NOMO-1 treated with DMSO at 0.1 percent for 48 hours (cell line): ENCODE results near the gene ATP6V0C.
"Not testable (repeated sequence)": the region's sequence is repeated elsewhere in the genome, so short reads cannot be mapped to it uniquely, and the experiment has no call there.

Experiments
- DNase-seq: peaks from one replicate; lab custom pipeline; 2025; ENCODE audit not compliant: unreplicated experiment; lab: John Stamatoyannopoulos, UW

The ATP6V0C gene

DNA sequence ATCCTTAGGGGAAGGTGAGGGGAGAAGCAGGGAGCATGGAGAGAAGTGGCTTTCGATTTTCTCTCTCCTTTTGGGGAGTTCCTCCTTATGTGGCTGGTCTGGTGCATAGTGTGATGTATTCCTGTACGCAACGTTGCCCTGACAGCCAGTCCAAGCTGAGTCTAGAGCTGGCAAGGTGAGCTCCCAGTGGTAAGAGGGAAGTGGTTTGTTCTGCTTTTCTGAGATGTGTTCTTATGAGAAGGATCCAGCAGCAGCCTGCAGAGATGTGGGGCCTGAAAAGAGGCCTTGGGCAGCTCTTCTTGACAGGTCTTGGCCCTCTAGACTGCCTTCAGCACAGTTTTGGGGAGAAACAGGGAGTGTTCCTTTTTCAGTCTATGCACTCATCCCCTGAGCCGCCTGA lies 27.2 kb downstream of the ATP6V0C start:
- DNase-seq = peak; percentile 71

DNA sequence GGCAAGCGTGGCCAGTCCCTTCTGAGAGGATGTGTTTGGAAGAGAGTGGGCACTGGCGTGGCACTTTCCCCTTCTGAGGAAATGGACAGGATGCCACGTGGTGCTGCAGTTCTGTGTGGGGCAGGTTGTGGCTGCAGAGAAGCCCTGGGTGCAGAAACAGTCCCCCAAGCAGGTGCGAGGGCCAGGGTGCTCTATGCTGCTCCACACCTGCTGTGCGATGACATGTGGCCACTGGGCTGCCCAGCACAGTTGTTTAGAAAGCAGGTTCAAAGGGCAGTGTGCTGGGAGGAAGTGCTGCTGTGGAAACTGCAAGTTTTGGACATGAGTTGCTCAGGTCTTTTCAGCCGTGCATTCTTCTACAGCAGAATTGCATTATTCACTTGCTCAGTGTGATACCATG lies 27.7 kb downstream of the ATP6V0C start:
- not testable (repeated sequence) for DNase-seq

DNA sequence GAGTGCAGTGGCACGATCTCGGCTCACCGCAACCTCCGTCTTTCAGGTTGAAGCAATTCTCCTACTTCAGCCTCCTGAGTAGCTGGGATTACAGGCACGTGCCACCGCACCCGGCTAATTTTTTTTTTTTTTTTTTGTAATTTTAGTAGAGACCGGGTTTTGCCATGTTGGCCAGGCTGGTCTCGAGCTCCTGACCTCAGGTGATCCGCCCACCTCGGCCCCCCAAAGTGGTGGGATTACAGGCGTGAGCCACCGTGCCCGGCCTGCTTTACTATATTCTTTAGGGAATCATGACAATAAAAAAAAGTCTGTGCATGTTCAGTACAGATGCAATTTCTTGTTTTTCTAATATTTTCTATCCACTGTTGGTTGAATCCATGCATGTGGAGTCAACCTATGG lies 30.0 kb downstream of the ATP6V0C start:
- DNase-seq = not testable (repeated sequence)

DNA sequence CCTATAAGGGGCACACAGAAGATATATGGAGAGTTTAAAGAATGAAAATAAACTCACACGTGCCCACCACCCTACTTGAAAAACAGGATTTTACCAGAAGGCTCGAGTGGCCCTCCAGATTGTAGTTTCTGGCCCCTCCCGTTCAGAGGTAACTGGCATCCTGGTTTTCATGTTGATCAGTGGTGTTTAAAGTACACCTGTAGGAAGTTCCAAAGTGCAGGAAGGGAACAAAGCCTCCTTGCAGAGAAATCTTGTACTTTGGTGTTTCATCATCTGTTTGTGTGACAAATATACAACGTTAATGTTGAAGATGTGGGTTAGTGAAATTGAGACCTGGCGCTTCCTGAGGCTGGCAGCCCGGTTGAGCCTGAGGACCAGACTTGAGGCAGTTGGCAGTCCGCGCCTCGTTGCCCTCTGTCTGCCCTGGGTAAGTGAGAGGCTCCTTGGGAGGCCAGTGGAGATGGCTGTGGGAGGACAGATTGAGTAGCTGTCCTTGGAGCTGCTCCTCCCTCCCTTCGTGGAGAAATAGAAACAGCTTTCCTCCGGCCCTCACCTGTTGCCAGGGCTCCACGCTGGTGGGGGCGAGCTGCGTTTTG lies 36.6 kb downstream of the ATP6V0C start:
- DNase-seq = not testable (repeated sequence)

DNA sequence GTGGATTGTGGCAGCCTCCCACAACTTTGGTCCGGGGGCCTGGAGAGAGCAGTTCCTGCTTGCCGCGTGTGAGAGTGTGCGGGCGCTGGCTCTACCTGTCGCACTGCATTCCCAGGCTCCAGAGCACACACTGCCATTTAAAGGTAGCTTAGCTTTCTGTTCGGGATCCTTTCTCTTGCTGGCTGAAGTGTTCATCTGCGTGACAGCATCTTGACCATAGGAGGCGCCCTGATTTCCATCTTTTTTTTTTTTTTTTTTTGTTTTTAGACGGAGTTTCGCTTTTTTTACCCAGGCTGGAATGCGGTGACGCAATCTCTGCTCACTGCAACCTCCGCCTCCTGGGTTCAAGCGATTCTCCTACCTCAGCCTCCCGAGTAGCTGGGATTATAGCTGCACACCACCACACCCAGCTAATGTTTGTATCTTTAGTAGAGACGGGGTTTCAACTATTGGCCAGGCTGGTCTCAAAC lies 37.7 kb downstream of the ATP6V0C start:
- DNase-seq = not testable (repeated sequence)

DNA sequence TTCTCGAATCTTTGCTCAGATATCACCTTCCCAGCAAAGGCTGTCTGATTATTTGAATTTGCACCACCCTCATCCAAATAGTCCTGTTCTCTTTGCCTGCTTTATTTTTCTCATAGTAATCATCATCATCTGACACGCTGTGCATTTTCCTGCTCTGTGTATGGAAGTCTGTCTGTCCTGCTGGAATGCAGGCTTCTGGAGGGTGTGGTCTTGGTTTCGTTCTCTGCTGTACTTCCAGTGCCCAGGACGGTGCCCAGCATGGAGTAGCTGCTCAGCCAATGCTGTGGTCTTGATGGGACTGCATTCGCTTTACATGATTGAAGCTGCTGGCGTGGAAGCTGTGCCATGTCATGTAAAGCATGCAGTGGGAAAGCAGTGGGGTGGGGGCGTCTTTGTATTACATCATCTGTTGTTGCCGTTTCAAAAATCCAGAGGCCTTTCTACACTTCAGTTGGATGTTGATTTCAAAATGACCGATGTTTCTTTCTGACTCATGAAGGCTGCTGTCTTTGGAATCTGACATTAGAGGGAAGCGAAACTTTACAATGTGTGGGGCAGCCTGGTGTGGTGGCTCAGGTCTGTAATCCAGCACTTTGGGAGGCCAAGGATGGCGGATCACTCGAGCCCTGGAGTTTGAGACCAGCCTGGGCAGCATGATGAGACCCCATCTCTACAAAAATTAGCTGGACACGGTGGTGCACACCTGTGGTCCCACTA lies 41.1 kb downstream of the ATP6V0C start:
- DNase-seq = not testable (repeated sequence)

DNA sequence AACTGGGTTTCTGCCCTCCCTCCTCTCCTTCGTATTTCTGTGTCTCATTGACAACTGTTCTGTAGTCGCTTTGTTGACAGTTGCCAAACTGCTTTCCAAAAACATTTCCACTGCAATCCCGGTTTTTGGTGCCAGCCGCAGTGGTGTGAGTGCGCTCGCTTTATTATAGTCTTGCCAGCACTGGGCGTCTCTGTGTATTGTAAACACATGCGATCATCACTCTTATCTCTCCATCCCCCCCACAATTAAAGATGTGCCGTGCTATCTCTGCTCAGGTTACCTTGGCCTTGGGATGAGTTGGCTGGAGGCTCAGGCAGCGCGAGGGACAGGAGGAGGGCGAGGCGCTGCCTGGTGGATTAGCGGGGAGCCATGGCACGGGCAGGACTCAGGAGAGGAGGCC lies 43.4 kb downstream of the ATP6V0C start:
- not testable (repeated sequence) for DNase-seq

DNA sequence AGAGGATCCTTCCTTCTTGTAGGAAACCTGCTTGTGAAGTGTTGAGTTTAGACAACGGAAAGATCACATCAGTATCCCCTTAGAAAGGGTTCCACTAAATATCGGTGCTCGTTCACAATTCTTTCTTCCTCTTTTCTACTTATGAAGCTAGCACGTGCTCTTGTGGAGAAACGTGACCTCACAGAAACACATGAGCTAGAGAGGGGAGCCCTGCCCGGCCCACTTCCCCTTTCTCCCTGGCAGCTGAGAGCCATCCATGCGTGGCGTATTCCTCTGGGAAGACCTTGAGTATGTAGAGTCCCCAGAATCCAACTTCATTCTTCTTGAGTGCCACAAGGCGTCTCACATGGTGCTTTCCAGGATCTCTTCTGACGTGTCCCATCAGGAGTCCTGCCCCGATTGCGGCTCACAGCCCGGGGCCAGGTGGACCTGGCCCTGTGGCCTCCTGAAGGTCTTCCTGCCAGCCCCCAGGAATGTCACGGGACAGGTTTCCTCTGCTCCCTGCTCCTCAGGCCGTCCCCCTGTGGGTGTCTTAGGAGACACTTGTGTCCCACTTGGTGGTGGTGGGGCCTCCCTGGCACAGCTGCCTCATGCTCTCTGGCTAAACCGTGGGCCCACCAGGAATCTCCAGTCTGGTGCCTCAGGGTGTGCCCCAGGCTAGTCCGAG lies 46.5 kb downstream of the ATP6V0C start:
- not testable (repeated sequence) for DNase-seq

DNA sequence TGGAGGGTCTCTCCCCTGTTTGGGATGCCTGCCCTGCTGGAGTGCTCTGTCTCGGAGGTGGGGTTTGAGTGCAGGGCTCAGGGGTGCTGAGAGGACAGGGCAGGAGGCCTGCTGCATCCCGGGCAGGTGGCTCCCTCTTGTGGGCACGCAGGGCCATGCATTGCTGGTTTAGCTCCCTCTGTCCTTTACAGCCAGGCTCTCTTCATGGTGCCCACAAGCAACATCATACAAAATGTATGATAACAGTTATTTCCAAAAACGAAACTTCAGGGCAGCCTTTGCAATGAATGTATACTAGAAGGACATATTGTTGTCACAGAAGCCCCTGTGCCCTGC lies 47.0 kb downstream of the ATP6V0C start:
- not testable (repeated sequence) for DNase-seq

DNA sequence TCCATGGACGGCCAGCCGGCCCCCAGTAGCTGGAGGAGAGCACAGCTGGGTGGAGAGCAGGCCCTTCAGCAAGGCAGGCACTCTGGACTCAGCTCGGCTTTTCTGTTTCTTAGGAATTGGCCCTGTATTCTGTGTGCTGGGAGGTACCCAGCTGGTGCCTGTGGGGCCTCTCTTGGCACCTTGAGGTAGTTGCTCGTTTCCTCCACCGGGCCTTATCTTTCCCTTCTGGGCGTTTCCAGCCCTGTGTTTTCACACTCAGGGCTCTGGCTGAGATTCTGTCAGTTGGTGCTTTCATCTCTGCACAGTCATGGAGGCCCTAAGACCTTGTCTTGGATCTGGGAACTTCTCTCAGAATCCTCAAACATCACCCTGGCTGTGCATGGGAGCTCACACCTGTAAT lies 53.8 kb downstream of the ATP6V0C start:
- DNase-seq = not testable (repeated sequence)

DNA sequence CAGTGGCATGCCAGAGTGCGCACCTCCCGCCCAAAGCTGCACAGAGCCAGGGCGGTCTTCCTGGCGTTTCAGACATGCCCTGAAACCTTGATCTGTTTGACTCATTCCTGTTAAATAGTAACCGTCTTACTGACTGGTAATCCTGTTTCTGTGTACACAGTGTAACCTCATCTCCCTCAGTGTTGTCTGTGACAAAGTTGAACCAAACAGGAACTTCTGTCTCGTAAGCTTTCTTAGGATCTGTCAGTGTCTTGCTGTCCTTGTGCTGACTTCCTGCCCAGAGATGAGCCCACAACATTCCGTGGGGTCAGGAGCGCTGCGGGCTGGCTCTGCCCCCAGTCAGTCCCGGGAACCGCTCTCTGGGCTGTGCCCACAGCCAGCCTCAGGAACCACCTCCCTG lies 54.8 kb downstream of the ATP6V0C start:
- DNase-seq = not testable (repeated sequence)
